ENCODE measurements around the gene SRD5A1.

Gene SRD5A1

DNA sequence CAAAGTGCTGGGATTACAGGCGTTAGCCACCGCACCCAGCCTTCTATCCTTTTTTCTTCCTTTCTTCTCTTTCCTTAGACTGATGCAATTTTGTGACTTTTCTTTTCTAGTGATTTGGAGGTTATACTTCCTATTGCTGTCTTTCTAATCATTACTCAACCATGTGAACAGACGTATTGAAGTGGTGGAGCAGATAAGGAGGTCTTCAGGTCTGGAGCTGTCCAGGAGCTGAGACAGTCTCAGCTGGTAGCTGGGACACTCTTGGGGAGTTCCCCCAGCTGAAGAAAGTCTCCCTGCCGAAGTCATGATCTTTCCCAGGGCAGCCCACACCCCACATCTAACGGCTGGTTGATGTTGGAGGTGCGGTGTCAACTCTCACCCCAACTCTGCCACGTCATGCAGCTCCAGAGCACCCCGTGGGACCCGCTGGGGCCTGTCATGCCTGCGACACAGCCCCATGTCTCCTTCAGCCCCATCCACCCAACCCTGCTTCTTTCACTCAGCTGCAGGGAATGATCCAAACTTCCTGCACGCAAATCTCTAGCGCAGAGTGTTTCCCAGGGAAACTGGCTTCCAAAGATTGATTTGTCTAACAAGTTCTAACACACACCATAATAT lies 41.5 kb upstream of the SRD5A1 start:
- Histone ChIP-seq H3K9ac (no peak overlapping the region), H3K27ac (no peak overlapping the region), H3K27me3 (ENCODE audit: insufficient read depth, low read depth) (no peaks in the 10 kb centered on the region), H3K36me3 (ENCODE audit: insufficient read depth) (no peaks in the 10 kb centered on the region), H2AFZ (ENCODE audit: low read depth) (no peak overlapping the region), H3K4me3 (IDR thresholded peaks at IDR 0.05; ENCODE audit: insufficient read depth, low read depth, low read length) (no peak overlapping the region), H3K4me1 (ENCODE audit: low read depth, poor library complexity, severe bottlenecking) (no peaks in the 10 kb centered on the region), H3K4me2 (no peak overlapping the region), H3K79me2 (ENCODE audit: insufficient read depth, low read depth) (no peaks in the 10 kb centered on the region), H4K20me1 (ENCODE audit: insufficient read depth) (no peaks in the 10 kb centered on the region)
- TF ChIP-seq, protein P1, sequence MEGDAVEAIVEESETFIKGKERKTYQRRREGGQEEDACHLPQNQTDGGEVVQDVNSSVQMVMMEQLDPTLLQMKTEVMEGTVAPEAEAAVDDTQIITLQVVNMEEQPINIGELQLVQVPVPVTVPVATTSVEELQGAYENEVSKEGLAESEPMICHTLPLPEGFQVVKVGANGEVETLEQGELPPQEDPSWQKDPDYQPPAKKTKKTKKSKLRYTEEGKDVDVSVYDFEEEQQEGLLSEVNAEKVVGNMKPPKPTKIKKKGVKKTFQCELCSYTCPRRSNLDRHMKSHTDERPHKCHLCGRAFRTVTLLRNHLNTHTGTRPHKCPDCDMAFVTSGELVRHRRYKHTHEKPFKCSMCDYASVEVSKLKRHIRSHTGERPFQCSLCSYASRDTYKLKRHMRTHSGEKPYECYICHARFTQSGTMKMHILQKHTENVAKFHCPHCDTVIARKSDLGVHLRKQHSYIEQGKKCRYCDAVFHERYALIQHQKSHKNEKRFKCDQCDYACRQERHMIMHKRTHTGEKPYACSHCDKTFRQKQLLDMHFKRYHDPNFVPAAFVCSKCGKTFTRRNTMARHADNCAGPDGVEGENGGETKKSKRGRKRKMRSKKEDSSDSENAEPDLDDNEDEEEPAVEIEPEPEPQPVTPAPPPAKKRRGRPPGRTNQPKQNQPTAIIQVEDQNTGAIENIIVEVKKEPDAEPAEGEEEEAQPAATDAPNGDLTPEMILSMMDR (conservative IDR thresholded peaks at IDR 0.05; ENCODE audit: low read depth, low read length): no peak

DNA sequence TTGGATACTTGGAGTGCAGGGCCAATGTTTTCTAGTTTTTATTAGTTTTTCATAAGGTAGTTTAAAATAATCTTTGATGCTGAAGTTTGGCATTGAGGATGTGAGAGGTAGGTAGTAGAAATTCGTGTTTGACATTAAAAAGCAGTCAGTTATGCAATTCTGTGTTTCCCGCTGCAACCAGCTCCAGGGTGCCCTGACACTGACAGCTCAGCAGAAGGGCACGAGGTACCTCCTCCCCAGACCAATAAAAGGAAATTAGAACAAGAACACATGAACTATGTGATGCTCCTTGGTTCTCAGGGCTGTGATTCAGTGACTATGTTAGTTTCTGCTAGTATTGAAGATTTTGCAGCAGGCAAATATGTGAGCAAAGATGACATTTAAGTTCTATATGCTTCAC lies 40.6 kb upstream of the SRD5A1 start:
- H3K79me2 ChIP-seq (ENCODE audit: insufficient read depth, low read depth): no peaks in the 10 kb centered on the region
- no peak overlapping the region for H3K4me2 ChIP-seq
- H3K27me3 ChIP-seq (ENCODE audit: insufficient read depth, low read depth): no peaks in the 10 kb centered on the region
- H2AFZ ChIP-seq (ENCODE audit: low read depth): no peak overlapping the region
- H3K36me3 ChIP-seq (ENCODE audit: insufficient read depth): no peaks in the 10 kb centered on the region
- no peaks in the 10 kb centered on the region for H3K4me1 ChIP-seq (ENCODE audit: low read depth, poor library complexity, severe bottlenecking)
- no peak overlapping the region for H3K9ac ChIP-seq
- no peak overlapping the region for H3K27ac ChIP-seq
- TF ChIP-seq, protein P1 (conservative IDR thresholded peaks at IDR 0.05; ENCODE audit: low read depth, low read length): no peak
- no peaks in the 10 kb centered on the region for H4K20me1 ChIP-seq (ENCODE audit: insufficient read depth)
- no peak overlapping the region for H3K4me3 ChIP-seq (IDR thresholded peaks at IDR 0.05; ENCODE audit: insufficient read depth, low read depth, low read length)

DNA sequence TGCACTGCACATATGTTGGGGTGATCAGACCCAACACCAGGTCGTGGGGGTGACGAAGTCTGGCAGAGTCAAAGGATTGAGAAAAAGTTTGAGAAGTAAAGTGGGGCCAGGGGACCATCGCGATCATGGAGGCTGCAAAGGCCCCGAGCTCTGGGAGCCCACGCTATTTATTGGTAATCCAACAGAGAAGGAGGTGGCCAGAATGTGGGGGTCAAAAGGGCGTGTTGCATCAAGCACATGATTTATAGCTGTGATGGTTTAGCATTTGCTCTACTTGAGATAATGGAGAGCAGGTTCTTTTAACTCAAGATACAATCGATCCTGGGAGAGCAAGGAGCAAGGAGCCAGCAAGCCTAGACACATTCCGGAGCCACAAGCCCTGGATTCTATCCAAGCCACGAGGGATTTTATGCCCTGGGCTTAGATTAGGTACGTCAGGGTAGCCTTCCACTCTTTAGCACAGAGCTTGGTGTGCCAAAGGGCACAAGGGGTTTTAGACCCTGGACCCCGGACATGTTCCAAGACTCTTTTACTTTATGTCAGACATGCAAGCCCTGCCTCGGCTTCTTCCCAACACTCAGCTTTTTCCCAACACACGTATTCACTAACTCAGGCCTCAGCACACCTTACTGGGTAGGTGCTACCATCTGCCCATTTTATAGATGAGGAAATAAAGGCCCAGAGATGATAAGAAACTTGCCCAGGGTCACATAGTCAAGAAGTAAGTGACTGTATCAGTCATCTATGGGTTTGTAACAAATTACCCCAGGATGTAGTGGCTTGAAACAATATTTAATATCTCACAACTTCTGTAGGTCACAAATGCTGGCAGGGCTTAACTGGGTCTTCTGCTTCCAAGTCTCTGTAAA lies 39.9 kb upstream of the SRD5A1 start:
- Histone ChIP-seq H3K27me3 (ENCODE audit: insufficient read depth, low read depth) (no peaks in the 10 kb centered on the region), H3K9ac (no peak overlapping the region), H4K20me1 (ENCODE audit: insufficient read depth) (no peaks in the 10 kb centered on the region), H3K4me2 (no peak overlapping the region), H3K4me3 (IDR thresholded peaks at IDR 0.05; ENCODE audit: insufficient read depth, low read depth, low read length) (no peak overlapping the region), H3K27ac (no peak overlapping the region), H2AFZ (ENCODE audit: low read depth) (no peak overlapping the region), H3K36me3 (ENCODE audit: insufficient read depth) (no peaks in the 10 kb centered on the region; the same call in 1 of the 2 replicates), H3K79me2 (ENCODE audit: insufficient read depth, low read depth) (no peaks in the 10 kb centered on the region), H3K4me1 (ENCODE audit: low read depth, poor library complexity, severe bottlenecking) (no peaks in the 10 kb centered on the region)
- TF ChIP-seq, protein P1 (conservative IDR thresholded peaks at IDR 0.05; ENCODE audit: low read depth, low read length): no peak

DNA sequence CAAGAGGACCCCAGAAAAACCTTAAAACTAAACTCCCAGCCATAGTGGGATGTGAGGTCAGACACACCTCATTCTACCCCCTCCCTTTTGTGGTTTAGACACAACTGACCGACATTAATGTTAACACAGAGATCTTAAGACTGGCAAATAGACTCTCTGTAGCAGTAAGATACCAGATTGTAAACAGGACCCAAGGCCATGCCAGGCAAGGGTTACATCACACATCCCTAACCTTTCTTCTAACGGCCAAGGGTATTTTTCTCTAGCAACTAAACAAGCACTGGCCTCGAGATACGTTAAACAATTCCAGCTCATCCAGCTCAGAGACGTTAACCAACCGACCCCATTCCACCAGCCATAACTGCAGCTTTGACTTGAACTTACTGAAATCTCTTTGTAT lies 39.2 kb upstream of the SRD5A1 start:
- Histone ChIP-seq H2AFZ (ENCODE audit: low read depth) (no peak overlapping the region), H3K4me3 (IDR thresholded peaks at IDR 0.05; ENCODE audit: insufficient read depth, low read depth, low read length) (no peak overlapping the region), H4K20me1 (ENCODE audit: insufficient read depth) (no peaks in the 10 kb centered on the region), H3K27ac (no peak overlapping the region), H3K4me1 (ENCODE audit: low read depth, poor library complexity, severe bottlenecking) (no peaks in the 10 kb centered on the region), H3K36me3 (ENCODE audit: insufficient read depth) (no peaks in the 10 kb centered on the region; the same call in 1 of the 2 replicates), H3K9ac (no peak overlapping the region), H3K27me3 (ENCODE audit: insufficient read depth, low read depth) (no peaks in the 10 kb centered on the region), H3K79me2 (ENCODE audit: insufficient read depth, low read depth) (no peaks in the 10 kb centered on the region), H3K4me2 (no peak overlapping the region)
- TF ChIP-seq, protein P1 (conservative IDR thresholded peaks at IDR 0.05; ENCODE audit: low read depth, low read length): no peak
